SK-N-SH (cell line): ENCODE results near the gene FCSK. TPM values are rescaled to one million over a fixed set of nuclear protein-coding genes. Genes with fewer than 3 reads are reported as not detected.

ENCODE experiments used
- CTCF ChIA-PET: fragments of 300-600, 350-600 bp; formaldehyde crosslinking; extraction: SDS; loops from one replicate; lab custom pipeline; 2021; lab: Yijun Ruan, JAX
- POLR2A ChIA-PET: fragments of 350-600 bp; sonication (Branson Sonifier 250); formaldehyde crosslinking; extraction: SDS; loops from one replicate; lab custom pipeline; 2020; ENCODE audit warnings: antibody characterized with exemption, inconsistent platforms; lab: Yijun Ruan, JAX
- DNase-seq: peaks from one replicate; pipeline ENCODE4 v3.0.0; 2012
- H2AFZ ChIP-seq: fragments of 200-600 bp; sonication (generic); 2 replicates; pipeline ENCODE4 v1.8.1; 2016; ENCODE audit warnings: antibody characterized with exemption, mild to moderate bottlenecking, low read depth
- H3F3A ChIP-seq: fragments of 200-600 bp; sonication (generic); replicated peaks from 2 replicates; pipeline ENCODE3; 2016; ENCODE audit warnings: antibody characterized with exemption, mild to moderate bottlenecking; ENCODE audit not compliant: insufficient read depth
- H3K27ac ChIP-seq, 2 experiments: fragments of 200-500 bp in 1 of 2; fragments of 200-600 bp in 1 of 2; sonication (Bioruptor generic) in 1 of 2; sonication (generic), shearing (Covaris generic) in 1 of 2; 2 replicates each; pipeline versions ENCODE4 v1.5.1 to v1.6.1; 2014 to 2016; ENCODE audit warnings: low read depth in 2 of 2, inconsistent platforms in 1 of 2, low read length in 1 of 2, mild to moderate bottlenecking in 1 of 2, mixed read lengths in 1 of 2
- H3K27me3 ChIP-seq: fragments of 200-600 bp; sonication (generic), shearing (Covaris generic); 2 replicates; pipeline ENCODE4 v1.6.1; 2016; ENCODE audit warnings: mixed run types; ENCODE audit not compliant: insufficient read depth
- H3K36me3 ChIP-seq, 2 experiments: fragments of 200-500 bp in 1 of 2; fragments of 200-600 bp in 1 of 2; sonication (Bioruptor generic) in 1 of 2; sonication (generic) in 1 of 2; replicated peaks in 1 of 2; 2 replicates each; pipeline versions ENCODE3 to v1.5.1; 2014 to 2016; ENCODE audit warnings: low read length in 1 of 2, mild to moderate bottlenecking in 1 of 2; ENCODE audit not compliant: insufficient read depth in 2 of 2, control insufficient read depth in 1 of 2
- H3K4me1 ChIP-seq, 2 experiments: fragments of 200-500 bp in 1 of 2; fragments of 200-600 bp in 1 of 2; sonication (Bioruptor generic) in 1 of 2; sonication (generic), shearing (Covaris generic) in 1 of 2; 2 replicates each; pipeline versions ENCODE4 v1.5.1 to v1.6.1; 2014 to 2016; ENCODE audit warnings: low read depth in 1 of 2, low read length in 1 of 2, mixed run types in 1 of 2; ENCODE audit not compliant: insufficient read depth in 2 of 2, control insufficient read depth in 1 of 2
- H3K4me2 ChIP-seq: fragments of 200-600 bp; sonication (generic), shearing (Covaris generic); 2 replicates; pipeline ENCODE4 v1.6.1; 2017; ENCODE audit warnings: mixed run types
- H3K4me3 ChIP-seq, 2 experiments: fragments of 200-500 bp in 1 of 2; fragments of 200-600 bp in 1 of 2; sonication (Bioruptor generic) in 1 of 2; sonication (generic), shearing (Covaris generic) in 1 of 2; 2 replicates each; pipeline versions ENCODE4 v1.5.1 to v1.8.1; 2014 to 2016; ENCODE audit warnings: low read depth in 2 of 2, inconsistent platforms in 1 of 2, low read length in 1 of 2, mild to moderate bottlenecking in 1 of 2, mixed read lengths in 1 of 2, moderate library complexity in 1 of 2
- H3K79me2 ChIP-seq: fragments of 200-600 bp; sonication (generic); 2 replicates; pipeline ENCODE4 v1.8.1; 2017; ENCODE audit warnings: mild to moderate bottlenecking; ENCODE audit not compliant: insufficient read depth
- H3K9ac ChIP-seq: fragments of 200-600 bp; sonication (generic); 2 replicates; pipeline ENCODE4 v1.6.1; 2017; ENCODE audit warnings: mixed run types
- H3K9me2 ChIP-seq: fragments of 200-600 bp; sonication (generic); 2 replicates; pipeline ENCODE4 v1.6.1; 2017; ENCODE audit warnings: mixed run types
- H3K9me3 ChIP-seq: fragments of 200-600 bp; sonication (generic); 2 replicates; pipeline ENCODE4 v1.6.1; 2017; ENCODE audit warnings: mixed run types, mild to moderate bottlenecking, moderate library complexity
- H4K20me1 ChIP-seq: fragments of 200-600 bp; sonication (generic); 2 replicates; pipeline ENCODE4 v1.6.1; 2017; ENCODE audit warnings: mild to moderate bottlenecking, mixed run types; ENCODE audit not compliant: insufficient read depth
- CHD2 ChIP-seq: fragments of 150-350 bp; IDR thresholded peaks from 2 replicates; pipeline ENCODE4 v1.6.1; 2018; ENCODE audit warnings: low read length; ENCODE audit not compliant: partially characterized antibody
- EP300 ChIP-seq, 2 experiments: IDR thresholded peaks; 2 replicates each; pipeline versions ENCODE4 v1.4.0 to v1.6.1; 2012; ENCODE audit warnings: borderline replicate concordance in 1 of 2, low read depth in 1 of 2, low read length in 1 of 2
- FOSL2 ChIP-seq: IDR thresholded peaks from 2 replicates; pipeline ENCODE4 v1.4.0; 2012; ENCODE audit warnings: low read depth, mild to moderate bottlenecking, moderate library complexity, borderline replicate concordance
- FOXM1 ChIP-seq: IDR thresholded peaks from 2 replicates; pipeline ENCODE4 v1.4.0; 2012; ENCODE audit warnings: low read depth, mild to moderate bottlenecking
- MXI1 ChIP-seq: IDR thresholded peaks from 2 replicates; pipeline ENCODE4 v1.6.1; 2012; ENCODE audit warnings: mild to moderate bottlenecking, low read depth, low read length, improper control_type of control experiment
- POLR2AphosphoS5 ChIP-seq: IDR thresholded peaks from 2 replicates; pipeline ENCODE4 v1.6.1; 2012; ENCODE audit warnings: low read depth, low read length
- RAD21 ChIP-seq: IDR thresholded peaks from 2 replicates; pipeline ENCODE4 v1.6.1; 2012; ENCODE audit warnings: mild to moderate bottlenecking, low read length
- RCOR1 ChIP-seq: fragments of 150-350 bp; IDR thresholded peaks from 2 replicates; pipeline ENCODE4 v1.6.1; 2017; ENCODE audit warnings: antibody characterized with exemption, low read length
- RFX5 ChIP-seq: IDR thresholded peaks from 2 replicates; pipeline ENCODE4 v1.6.1; 2012; ENCODE audit warnings: mild to moderate bottlenecking, improper control_type of control experiment, low read length
- SIN3A ChIP-seq: IDR thresholded peaks from 2 replicates; pipeline ENCODE4 v1.6.1; 2012; ENCODE audit warnings: low read depth, mild to moderate bottlenecking, low read length, moderate library complexity, borderline replicate concordance
- TAF1 ChIP-seq: IDR thresholded peaks from 2 replicates; pipeline ENCODE4 v1.6.1; 2012; ENCODE audit warnings: low read depth, mild to moderate bottlenecking, low read length, moderate library complexity, borderline replicate concordance
- TCF12 ChIP-seq: IDR thresholded peaks from 2 replicates; pipeline ENCODE4 v1.4.0; 2012
- TEAD4 ChIP-seq: IDR thresholded peaks from 2 replicates; pipeline ENCODE4 v1.4.0; 2012; ENCODE audit warnings: mild to moderate bottlenecking, borderline replicate concordance; ENCODE audit not compliant: insufficient read depth
- YY1 ChIP-seq: IDR thresholded peaks from 2 replicates; pipeline ENCODE4 v1.4.0; 2012; ENCODE audit warnings: low read depth, mild to moderate bottlenecking
- WGBS: methylation state at CpG from one replicate; pipeline ENCODE4 v1.1.6; 2017; ENCODE audit warnings: low lambda C conversion rate; 5-methylcytosine and 5-hydroxymethylcytosine counted together
- polyA plus RNA-seq, 3 experiments: library from polyadenylated mRNA; depleted of rRNA; stranded (reverse); fragments of >200 nt; gene quantifications; 2 replicates each; pipeline ENCODE4 v1.2.3, GENCODE V29; 2012
- TF ChIP-seq, protein P1 (sequence below): fragments of 150-350 bp; IDR thresholded peaks from 2 replicates; pipeline ENCODE4 v1.6.1; 2017; ENCODE audit warnings: antibody characterized with exemption, low read length, low read depth, borderline replicate concordance
- TF ChIP-seq, protein P2 (sequence below): IDR thresholded peaks from 2 replicates; pipeline ENCODE4; 2012
- TF ChIP-seq, protein P3 (sequence below): IDR thresholded peaks from 2 replicates; pipeline ENCODE4 v1.4.0; 2012; ENCODE audit warnings: low read depth
- TF ChIP-seq, protein P4 (sequence below): IDR thresholded peaks from 2 replicates; pipeline ENCODE4 v1.4.0; 2012; ENCODE audit warnings: low read depth, borderline replicate concordance

The FCSK gene
- polyA plus RNA-seq, 1 of the 3 experiments (the other 2 are of a cell fraction): 9.7 TPM

DNA sequence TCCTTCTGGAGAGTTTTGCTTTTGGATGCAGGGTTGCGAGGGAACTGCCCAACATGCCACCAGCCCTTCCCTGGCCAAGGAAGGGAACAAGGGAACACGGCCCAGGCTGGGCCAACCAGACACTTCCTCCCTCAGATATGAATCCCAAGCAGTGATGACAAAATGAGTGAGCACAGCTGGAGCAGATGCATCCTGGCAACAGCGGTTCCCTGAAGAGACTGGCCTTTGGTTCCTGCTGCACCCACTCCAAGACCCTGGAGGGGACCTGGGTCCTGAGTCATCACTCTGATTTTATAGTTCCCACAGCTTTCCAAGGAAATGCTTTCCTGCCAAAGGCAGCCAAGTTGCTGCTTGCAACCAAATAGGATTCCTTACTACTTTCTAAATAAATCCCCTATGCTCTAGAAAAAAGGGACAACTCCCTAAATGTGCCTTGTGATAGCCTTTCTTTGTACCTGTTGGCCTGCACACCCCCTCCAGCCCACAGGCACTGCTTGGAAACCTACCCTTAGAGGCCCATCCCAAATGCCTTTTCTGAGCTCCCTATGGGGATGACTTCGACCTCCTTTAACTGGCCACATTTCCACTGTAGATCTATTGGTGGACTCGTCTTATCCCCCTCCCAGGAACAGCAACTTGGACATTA is 20.8 kb upstream of the FCSK start:
- peak overlapping the region; percentile 74 for H3K4me2 ChIP-seq
- H3K9me3 ChIP-seq: no peaks in the 10 kb centered on the region
- TF ChIP-seq, protein P1, sequence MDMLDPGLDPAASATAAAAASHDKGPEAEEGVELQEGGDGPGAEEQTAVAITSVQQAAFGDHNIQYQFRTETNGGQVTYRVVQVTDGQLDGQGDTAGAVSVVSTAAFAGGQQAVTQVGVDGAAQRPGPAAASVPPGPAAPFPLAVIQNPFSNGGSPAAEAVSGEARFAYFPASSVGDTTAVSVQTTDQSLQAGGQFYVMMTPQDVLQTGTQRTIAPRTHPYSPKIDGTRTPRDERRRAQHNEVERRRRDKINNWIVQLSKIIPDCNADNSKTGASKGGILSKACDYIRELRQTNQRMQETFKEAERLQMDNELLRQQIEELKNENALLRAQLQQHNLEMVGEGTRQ: no peak
- TF ChIP-seq FOSL2: peak; percentile 42; the same call in 1 of the 2 replicates
- TF ChIP-seq TAF1: no peak
- TF ChIP-seq, protein P2, sequence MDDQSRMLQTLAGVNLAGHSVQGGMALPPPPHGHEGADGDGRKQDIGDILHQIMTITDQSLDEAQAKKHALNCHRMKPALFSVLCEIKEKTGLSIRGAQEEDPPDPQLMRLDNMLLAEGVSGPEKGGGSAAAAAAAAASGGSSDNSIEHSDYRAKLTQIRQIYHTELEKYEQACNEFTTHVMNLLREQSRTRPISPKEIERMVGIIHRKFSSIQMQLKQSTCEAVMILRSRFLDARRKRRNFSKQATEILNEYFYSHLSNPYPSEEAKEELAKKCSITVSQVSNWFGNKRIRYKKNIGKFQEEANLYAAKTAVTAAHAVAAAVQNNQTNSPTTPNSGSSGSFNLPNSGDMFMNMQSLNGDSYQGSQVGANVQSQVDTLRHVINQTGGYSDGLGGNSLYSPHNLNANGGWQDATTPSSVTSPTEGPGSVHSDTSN: peak; percentile 58
- TF ChIP-seq FOXM1: no peak
- no peak; a peak in 1 of 4 replicates for TF ChIP-seq EP300 (IDR thresholded peaks at IDR 0.05; ENCODE audit: borderline replicate concordance in 1 of 2, low read depth in 1 of 2, low read length in 1 of 2)
- TF ChIP-seq TEAD4: no peak
- TF ChIP-seq YY1: no peak
- TF ChIP-seq SIN3A: 0 out of 2 replicates have a peak, but pooled peaks have one; percentile 21
- peak; percentile 60; the same call in 1 of the 2 replicates for TF ChIP-seq MXI1
- 0 out of 2 replicates have a peak, but pooled peaks have one; percentile 16 for TF ChIP-seq POLR2AphosphoS5
- peak; percentile 65 for TF ChIP-seq TCF12
- no peak for TF ChIP-seq RFX5
- TF ChIP-seq, protein P3, sequence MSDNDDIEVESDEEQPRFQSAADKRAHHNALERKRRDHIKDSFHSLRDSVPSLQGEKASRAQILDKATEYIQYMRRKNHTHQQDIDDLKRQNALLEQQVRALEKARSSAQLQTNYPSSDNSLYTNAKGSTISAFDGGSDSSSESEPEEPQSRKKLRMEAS: no peak
- peak; percentile 38 for TF ChIP-seq CHD2
- peak; percentile 34; the same call in 1 of the 2 replicates for TF ChIP-seq RCOR1
- TF ChIP-seq RAD21: no peak
- TF ChIP-seq, protein P4, sequence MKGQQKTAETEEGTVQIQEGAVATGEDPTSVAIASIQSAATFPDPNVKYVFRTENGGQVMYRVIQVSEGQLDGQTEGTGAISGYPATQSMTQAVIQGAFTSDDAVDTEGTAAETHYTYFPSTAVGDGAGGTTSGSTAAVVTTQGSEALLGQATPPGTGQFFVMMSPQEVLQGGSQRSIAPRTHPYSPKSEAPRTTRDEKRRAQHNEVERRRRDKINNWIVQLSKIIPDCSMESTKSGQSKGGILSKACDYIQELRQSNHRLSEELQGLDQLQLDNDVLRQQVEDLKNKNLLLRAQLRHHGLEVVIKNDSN: no peak
- H4K20me1 ChIP-seq: peaks cover 43% of the 10 kb centered on the region
- WGBS: 51% methylated on average over 5 of the region's 5 CpGs
- H2AFZ ChIP-seq: no peak overlapping the region
- peaks cover 44% of the 10 kb centered on the region for H3F3A ChIP-seq
- POLR2A ChIA-PET: interaction anchor here (0.9 to 1.9 kb wide), 2 partner anchors 53 to 87 kb away, joined by 3 to 8 read pairs; partner anchors contain the start of gene DDX19A
- H3K27ac ChIP-seq: peak overlapping the region; percentile 60 to 82
- H3K36me3 ChIP-seq: peaks cover 6 to 10% of the 10 kb centered on the region in 2 experiments
- H3K79me2 ChIP-seq: peaks cover 97% of the 10 kb centered on the region
- peak; percentile 70 for DNase-seq
- H3K27me3 ChIP-seq: no peaks in the 10 kb centered on the region
- H3K9me2 ChIP-seq: no peaks in the 10 kb centered on the region
- peaks cover 49 to 71% of the 10 kb centered on the region in 2 experiments for H3K4me1 ChIP-seq
- H3K9ac ChIP-seq: peak overlapping the region; percentile 34; the same call in 1 of the 2 replicates
- no peak overlapping the region; a peak in 1 of 4 replicates for H3K4me3 ChIP-seq
- CTCF ChIA-PET: interaction anchor here (1.9 kb wide), 1 partner anchor 38 kb away, joined by 5 read pairs; no protein-coding TSS in a partner anchor
